ENCODE data around the gene STARD5.

GRCh38 chr15:81286621-81287121 lies 37.3 kb downstream of the STARD5 start:
- no peak for TF ChIP-seq CTCF (IDR thresholded peaks at IDR 0.05 in 4 of 5, conservative IDR thresholded peaks at IDR 0.05 in 1 of 5)
- no peak for TF ChIP-seq POLR2A (IDR thresholded peaks at IDR 0.05)

All from gastrocnemius medialis (tissue), 4 donors.